Suprapubic skin (tissue), 4 donors: Measurements from ENCODE around the gene CMPK2. TPM values are rescaled to one million over a fixed set of nuclear protein-coding genes. Genes with fewer than 3 reads are reported as not detected.

Experiments
- DNase-seq, 2 donors: peaks; one replicate each; pipeline ENCODE4 v3.0.0-alpha.2; 2019; ENCODE audit warnings: low spot score in 2 of 2
- H3K27ac ChIP-seq: fragments of 200-600 bp; sonication (generic); one replicate; pipeline ENCODE4 v1.5.1; 2019
- H3K27me3 ChIP-seq: fragments of 200-600 bp; sonication (generic); one replicate; pipeline ENCODE4 v1.5.1; 2019
- H3K36me3 ChIP-seq: fragments of 200-600 bp; sonication (generic); one replicate; pipeline ENCODE4 v1.5.1; 2019
- H3K4me1 ChIP-seq: fragments of 200-600 bp; sonication (generic); one replicate; pipeline ENCODE4 v1.5.1; 2019
- H3K4me3 ChIP-seq: fragments of 200-600 bp; sonication (generic); one replicate; pipeline ENCODE4 v1.5.1; 2019; ENCODE audit warnings: mild to moderate bottlenecking
- H3K9me3 ChIP-seq: fragments of 200-600 bp; sonication (generic); one replicate; pipeline ENCODE4 v1.5.1; 2019
- CTCF ChIP-seq, 2 donors: fragments of 200-600 bp in 1 of 2; fragments of 450-650 bp in 1 of 2; sonication (generic) in 1 of 2; IDR thresholded peaks; one replicate each; pipeline ENCODE4 v1.5.1; 2016 to 2019; ENCODE audit warnings: antibody characterized with exemption in 2 of 2, mild to moderate bottlenecking in 1 of 2, moderate library complexity in 1 of 2
- EP300 ChIP-seq: sonication (generic); formaldehyde crosslinking; IDR thresholded peaks from one replicate; pipeline ENCODE4 v1.6.1; 2017; ENCODE audit warnings: antibody characterized with exemption
- POLR2A ChIP-seq, 2 donors: fragments of 450-650 bp; IDR thresholded peaks; one replicate each; pipeline ENCODE4 v1.6.1; 2017; ENCODE audit warnings: antibody characterized with exemption in 2 of 2, mild to moderate bottlenecking in 2 of 2, moderate library complexity in 2 of 2
- POLR2AphosphoS5 ChIP-seq, 3 donors: sonication (generic); formaldehyde crosslinking; IDR thresholded peaks; one replicate each; pipeline ENCODE4 v1.6.1; 2017; ENCODE audit warnings: antibody characterized with exemption in 3 of 3
- whole genome bisulfite sequencing: methylation state at CpG from one replicate; pipeline ENCODE4 v1.1.5; 2018; 5-methylcytosine and 5-hydroxymethylcytosine counted together
- total RNA-seq, 4 donors: library from RNA; depleted of rRNA; stranded (reverse); fragments of >200 nt; gene quantifications; one replicate each; pipeline ENCODE4 v1.1.0, GENCODE V29; 2016

CMPK2 gene
- total RNA-seq, 4 donors from 2014 or later, result 0.83 to 3.1 (median 1.3) TPM

- Histone ChIP-seq H3K9me3 (peaks cover 42% of the 10 kb centered on the region), H3K27me3 (no peaks in the 10 kb centered on the region), H3K27ac (no peak overlapping the region), H3K4me1 (no peaks in the 10 kb centered on the region), H3K36me3 (peaks cover 1% of the 10 kb centered on the region), H3K4me3 (no peak overlapping the region)
- no peak for DNase-seq
- 82% methylated on average over 2 of the region's 2 CpGs for WGBS
- TF ChIP-seq POLR2A (IDR thresholded peaks at IDR 0.05) (no peak), POLR2AphosphoS5 (IDR thresholded peaks at IDR 0.05) (no peak), EP300 (no peak), CTCF (IDR thresholded peaks at IDR 0.05) (no peak)
Observed at GRCh38 chr2:6841537-6842287, 24.0 kb downstream of the CMPK2 start.

GRCh38 chr2:6838673-6839319 is 26.9 kb downstream of the CMPK2 start:
- DNase-seq, result no peak
- Histone ChIP-seq H3K4me3 (no peak overlapping the region), H3K27me3 (no peaks in the 10 kb centered on the region), H3K36me3 (no peaks in the 10 kb centered on the region), H3K9me3 (peaks cover 20% of the 10 kb centered on the region), H3K27ac (no peak overlapping the region), H3K4me1 (no peaks in the 10 kb centered on the region)
- no peak for TF ChIP-seq CTCF (IDR thresholded peaks at IDR 0.05)
- 61% methylated on average over 4 of the region's 4 CpGs for WGBS

DNA sequence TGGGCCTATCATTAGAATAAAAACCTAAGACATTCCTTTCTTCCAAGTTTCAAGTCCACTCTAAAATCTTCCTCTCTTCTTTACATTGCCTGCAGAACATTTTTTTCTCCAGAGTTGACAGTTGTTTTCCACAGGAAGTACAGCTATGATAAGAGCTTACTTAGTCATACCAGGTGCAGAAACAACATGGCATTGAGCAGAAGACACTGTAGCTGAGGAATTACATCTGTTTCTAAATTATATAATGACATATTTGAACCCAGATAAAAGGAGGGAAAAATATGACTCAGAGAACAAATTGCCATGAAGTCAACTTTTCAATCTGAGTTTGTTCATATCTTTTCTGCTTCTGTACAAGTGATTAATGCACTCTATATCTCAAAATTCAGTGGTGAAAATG is 30.2 kb downstream of the CMPK2 start:
- H3K4me1 ChIP-seq, result no peaks in the 10 kb centered on the region
- H3K4me3 ChIP-seq, result no peak overlapping the region
- H3K27ac ChIP-seq, result no peak overlapping the region
- no peaks in the 10 kb centered on the region for H3K27me3 ChIP-seq
- H3K36me3 ChIP-seq, result no peaks in the 10 kb centered on the region
- no peak for DNase-seq
- TF ChIP-seq POLR2A (IDR thresholded peaks at IDR 0.05) (no peak), CTCF (IDR thresholded peaks at IDR 0.05) (no peak), POLR2AphosphoS5 (IDR thresholded peaks at IDR 0.05) (no peak), EP300 (no peak)
- H3K9me3 ChIP-seq, result peaks cover 15% of the 10 kb centered on the region

GRCh38 chr2:6834163-6834562 is 31.5 kb downstream of the CMPK2 start:
- TF ChIP-seq POLR2AphosphoS5 (IDR thresholded peaks at IDR 0.05) (no peak), POLR2A (IDR thresholded peaks at IDR 0.05) (no peak), CTCF (IDR thresholded peaks at IDR 0.05) (no peak), EP300 (no peak)
- Histone ChIP-seq H3K36me3 (no peaks in the 10 kb centered on the region), H3K27me3 (no peaks in the 10 kb centered on the region), H3K4me3 (no peak overlapping the region), H3K4me1 (no peaks in the 10 kb centered on the region), H3K9me3 (peaks cover 15% of the 10 kb centered on the region), H3K27ac (no peak overlapping the region)
- no peak for DNase-seq

GRCh38 chr2:6833300-6833604 is 32.5 kb downstream of the CMPK2 start:
- TF ChIP-seq POLR2A (IDR thresholded peaks at IDR 0.05) (no peak), EP300 (no peak), CTCF (IDR thresholded peaks at IDR 0.05) (no peak), POLR2AphosphoS5 (IDR thresholded peaks at IDR 0.05) (no peak)
- 94% methylated on average over 2 of the region's 2 CpGs for WGBS
- no peak overlapping the region for H3K4me3 ChIP-seq

More at GRCh38 chr2:6833300-6833604, 32.5 kb downstream of the CMPK2 start:
- Histone ChIP-seq H3K4me1 (peaks cover 3% of the 10 kb centered on the region), H3K36me3 (no peaks in the 10 kb centered on the region), H3K27me3 (no peaks in the 10 kb centered on the region), H3K27ac (no peak overlapping the region), H3K9me3 (peaks cover 15% of the 10 kb centered on the region)
- DNase-seq, result no peak
